Upper lobe of left lung (tissue), 6 donors: ENCODE measurements around the gene MCOLN2. TPM values are rescaled to one million over a fixed set of nuclear protein-coding genes. Genes with fewer than 3 reads are reported as not detected.

Experiments
- ATAC-seq, 2 donors: fragments of 200-7000 bp; cut with Tn5 transposase; one replicate each; pipeline ENCODE4 v1.9.1; 2022; ENCODE audit warnings: mild to moderate bottlenecking in 2 of 2, moderate library complexity in 2 of 2; ENCODE audit not compliant: low FRiP score in 2 of 2
- DNase-seq, 2 donors: peaks; one replicate each; pipeline ENCODE4 v3.0.0-alpha.2; 2019 to 2020
- H3K27ac ChIP-seq, 4 donors: fragments of 200-600 bp; sonication (generic); one replicate each; pipeline ENCODE4 v1.5.1; 2016 to 2019
- H3K27me3 ChIP-seq, 4 donors: fragments of 200-600 bp; sonication (generic); one replicate each; pipeline ENCODE4 v1.5.1; 2017 to 2019
- H3K36me3 ChIP-seq, 4 donors: fragments of 200-600 bp; sonication (generic); one replicate each; pipeline ENCODE4 v1.5.1; 2016 to 2019
- H3K4me1 ChIP-seq, 4 donors: fragments of 200-600 bp; sonication (generic); one replicate each; pipeline ENCODE4 v1.5.1; 2018 to 2019
- H3K4me3 ChIP-seq, 4 donors: fragments of 200-600 bp; sonication (generic); one replicate each; pipeline ENCODE4 v1.5.1; 2017 to 2019; ENCODE audit warnings: mild to moderate bottlenecking in 2 of 4, moderate library complexity in 1 of 4
- H3K9me3 ChIP-seq, 4 donors: fragments of 200-600 bp; sonication (generic); one replicate each; pipeline ENCODE4 v1.5.1; 2018 to 2019
- CTCF ChIP-seq, 6 experiments: fragments of 450-650 bp in 4 of 6; fragments of 200-600 bp in 2 of 6; sonication (generic) in 2 of 6; IDR thresholded peaks; one replicate each; pipeline ENCODE4 v1.5.1; 2016 to 2019; ENCODE audit warnings: antibody characterized with exemption in 6 of 6
- EP300 ChIP-seq, 4 donors: sonication (generic); formaldehyde crosslinking; IDR thresholded peaks; one replicate each; pipeline ENCODE4 v1.5.1; 2017; ENCODE audit warnings: antibody characterized with exemption in 4 of 4, control low read depth in 2 of 4
- POLR2A ChIP-seq, 4 donors: fragments of 450-650 bp; IDR thresholded peaks; one replicate each; pipeline ENCODE4 v1.5.1; 2016 to 2017; ENCODE audit warnings: antibody characterized with exemption in 4 of 4, mild to moderate bottlenecking in 2 of 4
- POLR2AphosphoS5 ChIP-seq, 2 donors: sonication (generic); formaldehyde crosslinking; IDR thresholded peaks; one replicate each; pipeline ENCODE4 v1.5.1; 2017; ENCODE audit warnings: antibody characterized with exemption in 2 of 2
- WGBS, 2 donors: methylation state at CpG; one replicate each; pipeline ENCODE4 v1.1.5; 2017 to 2018; 5-methylcytosine and 5-hydroxymethylcytosine counted together
- total RNA-seq, 6 donors: library from RNA; depleted of rRNA in 4 of 6; stranded (reverse); fragments of >200 nt in 4 of 6; gene quantifications; one replicate each; pipeline versions ENCODE4 v1.1.0 to v1.2.1, GENCODE V29; 2016 to 2021
- donor health status: DM: no; HTN: no; CAD: no; lungs with moderate emphysema.
- donor health status: DM: no; HTN: yes; CAD: no; lungs with severe emphysema.

Gene MCOLN2
- total RNA-seq, 6 donors from 2014 or later: 5.8 to 41.9 (median 7.4) TPM

- DNase-seq: peak in 1 of 2 donors; percentile 78
- H3K27me3 ChIP-seq: no peaks in the 10 kb centered on the region
- peak; percentile 83 to 95 (median 90) for TF ChIP-seq CTCF (IDR thresholded peaks at IDR 0.05)
- TF ChIP-seq POLR2AphosphoS5 (IDR thresholded peaks at IDR 0.05): peak in 1 of 2 donors; percentile 30
- no peak for TF ChIP-seq EP300 (IDR thresholded peaks at IDR 0.05)
- TF ChIP-seq POLR2A (IDR thresholded peaks at IDR 0.05): peak in 1 of 4 donors; percentile 9
- H3K36me3 ChIP-seq: no peaks in the 10 kb centered on the region
- peak overlapping the region in 3 of 4 donors; percentile 34 to 52 (median 47) for H3K4me3 ChIP-seq
- 0 to 1% methylated on average over 6 of the region's 6 CpGs for WGBS, 2 donors
- ATAC-seq: peak; percentile 96 to 99
- H3K4me1 ChIP-seq: peaks cover 9 to 13% (median 9%) of the 10 kb centered on the region in 4 donors
- H3K9me3 ChIP-seq: peaks cover 0 to 5% (median 0%) of the 10 kb centered on the region in 4 donors
- peak overlapping the region; percentile 75 to 87 (median 79) for H3K27ac ChIP-seq
Observed at GRCh38 chr1:84944767-84945486, 52.0 kb downstream of the MCOLN2 start.

GRCh38 chr1:84941843-84942242 is 55.1 kb downstream of the MCOLN2 start:
- no peak for ATAC-seq
- Histone ChIP-seq H3K27ac (no peak overlapping the region), H3K36me3 (no peaks in the 10 kb centered on the region), H3K27me3 (no peaks in the 10 kb centered on the region), H3K4me3 (no peak overlapping the region), H3K9me3 (no peaks in the 10 kb centered on the region), H3K4me1 (peaks cover 9 to 13% (median 9%) of the 10 kb centered on the region in 4 donors)
- TF ChIP-seq POLR2A (IDR thresholded peaks at IDR 0.05) (no peak), EP300 (IDR thresholded peaks at IDR 0.05) (no peak), POLR2AphosphoS5 (IDR thresholded peaks at IDR 0.05) (no peak), CTCF (IDR thresholded peaks at IDR 0.05) (no peak)
- 72 to 88% methylated on average over 1 of the region's 1 CpG for WGBS, 2 donors
- no peak for DNase-seq

- no peak for TF ChIP-seq EP300 (IDR thresholded peaks at IDR 0.05)
- no peak for TF ChIP-seq POLR2A (IDR thresholded peaks at IDR 0.05)
- ATAC-seq (no peak), DNase-seq (no peak)
- Histone ChIP-seq H3K36me3 (no peaks in the 10 kb centered on the region), H3K4me3 (no peak overlapping the region), H3K27me3 (no peaks in the 10 kb centered on the region), H3K4me1 (peaks cover 0 to 6% (median 1%) of the 10 kb centered on the region in 4 donors), H3K27ac (no peak overlapping the region), H3K9me3 (no peaks in the 10 kb centered on the region)
- WGBS, 2 donors: 74 to 78% methylated on average over 4 of the region's 4 CpGs
Observed at GRCh38 chr1:84940481-84940880, 56.4 kb downstream of the MCOLN2 start.

- no peaks in the 10 kb centered on the region for H3K36me3 ChIP-seq
- ATAC-seq (no peak), DNase-seq (no peak)
- peaks cover 0 to 4% (median 0%) of the 10 kb centered on the region in 4 donors for H3K4me1 ChIP-seq
- H3K27ac ChIP-seq: no peak overlapping the region
- no peak for TF ChIP-seq EP300 (IDR thresholded peaks at IDR 0.05)
- no peak for TF ChIP-seq POLR2A (IDR thresholded peaks at IDR 0.05)
- TF ChIP-seq POLR2AphosphoS5 (IDR thresholded peaks at IDR 0.05): no peak
- TF ChIP-seq CTCF (IDR thresholded peaks at IDR 0.05): no peak
- 95 to 96% methylated on average over 11 of the region's 11 CpGs for WGBS, 2 donors
- no peak overlapping the region for H3K4me3 ChIP-seq
- no peaks in the 10 kb centered on the region for H3K27me3 ChIP-seq
- no peaks in the 10 kb centered on the region for H3K9me3 ChIP-seq
Observed at GRCh38 chr1:84939761-84940160, 57.2 kb downstream of the MCOLN2 start.

DNA sequence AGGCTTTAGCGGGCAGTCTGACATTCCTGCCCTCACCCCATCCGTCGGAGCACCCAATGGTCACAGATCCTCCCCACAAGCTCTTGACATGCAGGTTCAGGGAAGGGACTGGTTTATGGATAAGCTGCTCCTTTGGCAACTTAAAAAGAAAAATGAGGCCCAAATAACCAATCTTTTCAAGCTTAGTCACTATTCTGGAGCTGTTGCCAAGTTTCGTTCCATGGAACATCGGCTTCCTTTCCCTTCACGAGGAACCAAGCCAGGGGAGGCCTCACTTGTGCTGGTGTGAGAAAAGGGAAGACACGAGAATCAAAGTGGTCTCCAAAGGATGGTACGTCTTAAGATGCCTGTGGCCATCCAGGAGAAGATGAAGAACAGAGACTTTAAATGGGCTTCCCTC is 57.8 kb downstream of the MCOLN2 start:
- no peaks in the 10 kb centered on the region for H3K9me3 ChIP-seq
- H3K4me1 ChIP-seq: no peaks in the 10 kb centered on the region
- TF ChIP-seq CTCF (IDR thresholded peaks at IDR 0.05): no peak
- no peaks in the 10 kb centered on the region for H3K36me3 ChIP-seq
- H3K27ac ChIP-seq: no peak overlapping the region
- ATAC-seq (no peak), DNase-seq (no peak)
- no peaks in the 10 kb centered on the region for H3K27me3 ChIP-seq
- 72 to 90% methylated on average over 8 of the region's 8 CpGs for WGBS, 2 donors
- no peak overlapping the region for H3K4me3 ChIP-seq
